NCI-H526 treated with DMSO at 0.1 percent for 48 hours (cell line): Measurements from ENCODE around the gene ANP32B.
"Not testable (repeated sequence)": the region's sequence is repeated elsewhere in the genome, so short reads cannot be mapped to it uniquely, and the experiment has no call there.

Experiments used
- DNase-seq: peaks from one replicate; lab custom pipeline; 2025; lab: John Stamatoyannopoulos, UW

The ANP32B gene

DNA sequence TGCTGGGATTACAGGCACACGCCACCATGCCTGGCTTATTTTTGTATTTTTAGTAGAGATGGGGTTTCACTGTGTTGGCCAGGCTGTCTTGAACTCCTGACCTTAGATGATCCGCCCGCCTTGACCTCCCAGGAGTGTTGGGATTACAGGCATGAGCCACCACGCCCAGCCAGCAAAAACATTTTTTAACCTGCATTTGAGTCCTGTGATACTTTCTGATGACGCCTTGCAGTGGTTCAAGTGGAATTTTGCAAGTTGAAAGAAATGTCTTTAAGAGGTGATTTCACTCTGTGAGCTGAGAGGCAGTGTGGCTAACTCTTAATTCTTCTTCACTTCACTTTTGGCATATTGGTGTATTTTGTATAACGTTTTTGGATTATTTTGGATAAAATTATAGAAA, 9.1 kb downstream of the ANP32B start:
- DNase-seq: no peak

DNA sequence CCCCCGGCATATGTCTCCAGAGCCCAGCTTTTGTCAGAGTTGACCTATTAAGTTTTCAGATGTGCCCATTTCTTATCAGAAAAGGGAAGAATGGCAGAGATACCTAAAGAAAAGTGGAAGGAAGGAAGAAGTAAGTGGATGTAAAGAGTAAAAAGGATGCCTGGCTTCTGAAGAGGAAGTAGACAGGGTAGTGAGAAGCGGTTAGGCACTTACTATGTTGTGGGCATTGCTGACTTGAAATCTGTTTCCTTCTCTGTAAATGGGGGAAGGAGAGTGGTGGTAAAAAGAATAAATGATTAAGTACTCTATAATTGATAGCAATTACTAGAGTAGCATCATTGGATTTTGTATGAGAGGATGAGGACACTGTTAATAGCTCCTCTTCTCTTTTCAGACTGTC, 9.9 kb downstream of the ANP32B start:
- DNase-seq: no peak

DNA sequence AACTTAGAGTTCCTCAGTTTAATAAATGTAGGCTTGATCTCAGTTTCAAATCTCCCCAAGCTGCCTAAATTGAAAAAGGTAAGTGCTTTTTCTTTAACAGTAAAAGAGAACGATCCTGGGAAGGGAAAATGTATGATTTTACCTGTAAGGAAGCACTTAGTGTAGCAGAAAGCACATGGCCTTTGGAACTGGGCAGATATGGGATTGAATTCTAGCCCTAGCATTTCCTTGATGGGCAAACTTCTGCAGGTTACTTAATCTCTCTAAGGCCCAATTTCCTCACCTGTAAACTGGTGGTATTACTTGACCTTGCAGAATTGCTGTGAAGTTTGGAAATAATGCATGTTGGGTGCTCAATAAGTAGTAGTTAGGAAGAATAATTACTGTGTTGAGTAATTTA, 11.6 kb downstream of the ANP32B start:
- DNase-seq: no peak

DNA sequence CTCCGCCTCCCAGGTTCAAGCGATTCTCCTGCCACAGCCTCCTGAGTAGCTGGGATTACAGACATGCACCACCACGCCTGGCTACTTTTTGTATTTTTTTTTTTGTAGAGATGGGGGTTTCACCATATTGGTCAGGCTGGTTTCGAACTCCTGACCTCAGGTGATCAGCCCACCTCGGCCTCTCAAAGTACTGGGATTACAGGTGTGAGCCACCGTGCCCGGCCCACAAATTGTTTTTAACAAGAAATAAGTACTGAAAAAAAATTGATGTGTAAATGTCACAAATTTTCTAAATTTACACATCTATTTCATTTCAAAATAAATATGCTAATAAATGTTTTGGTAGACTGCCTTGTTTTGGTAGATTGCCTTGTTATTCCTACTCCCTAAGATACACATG, 13.5 kb downstream of the ANP32B start:
- not testable (repeated sequence) for DNase-seq

DNA sequence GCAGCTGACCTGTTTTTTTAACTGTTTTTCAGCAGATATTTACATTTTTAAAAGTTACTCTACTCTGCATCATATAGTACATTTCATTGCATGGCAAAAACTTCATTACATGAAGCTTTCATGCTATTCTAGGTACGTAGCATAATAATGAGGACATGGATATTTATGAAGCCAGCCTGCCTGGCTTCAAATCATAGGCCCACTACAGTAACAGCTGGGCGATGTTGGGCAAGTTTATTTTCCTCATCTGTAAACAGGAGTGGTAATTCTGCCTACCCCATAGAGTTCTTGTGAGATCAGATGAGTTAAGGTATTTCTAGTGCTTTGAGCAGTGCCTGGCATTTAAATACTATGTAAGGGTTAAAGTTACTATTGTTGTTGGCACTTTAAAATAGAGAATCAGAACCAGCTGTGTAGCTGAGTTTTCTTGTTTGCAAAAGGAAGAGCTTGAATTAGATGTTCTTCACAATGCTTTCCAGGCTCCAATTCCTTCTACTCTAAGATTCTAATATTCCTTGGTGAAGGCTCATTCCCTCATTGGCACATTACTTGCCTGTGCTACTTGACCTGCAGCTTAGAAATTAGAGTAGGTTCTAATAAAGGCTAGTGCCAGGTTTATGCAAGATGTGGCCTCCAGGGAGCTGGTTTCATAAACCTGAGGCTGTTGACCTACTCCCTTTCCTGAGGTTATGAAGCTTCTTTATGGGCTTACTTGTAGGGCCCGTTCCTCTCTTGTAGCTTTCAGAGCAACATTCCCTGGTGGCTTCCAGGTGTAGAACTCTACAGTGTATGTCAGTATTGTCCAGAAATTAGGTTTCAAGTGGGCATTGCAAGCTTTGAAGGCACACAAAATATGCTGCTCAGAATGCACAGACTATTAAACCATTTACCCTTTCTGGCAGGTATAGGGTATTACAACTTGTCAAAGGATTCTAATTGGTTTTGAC, 14.5 kb downstream of the ANP32B start:
- DNase-seq: no peak

DNA sequence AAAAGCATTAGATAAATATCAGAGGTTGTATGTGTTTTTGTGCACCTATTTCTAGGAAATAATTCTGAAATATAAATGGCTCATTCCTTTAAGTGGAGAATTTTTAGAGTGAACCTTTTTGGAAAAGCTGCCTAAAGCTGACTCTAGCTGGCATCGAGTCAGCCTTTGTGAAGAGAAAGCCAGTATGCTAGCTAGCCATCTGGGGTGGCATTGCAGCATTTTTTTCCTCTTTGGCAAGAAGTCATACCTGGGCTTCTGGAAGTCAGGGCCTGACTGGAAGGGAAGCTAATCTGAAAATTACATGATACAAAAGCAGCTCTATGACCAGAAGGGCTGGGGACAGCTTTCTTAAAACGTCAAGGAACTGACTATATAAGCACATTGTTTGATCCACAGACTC, 19.7 kb downstream of the ANP32B start:
- no peak for DNase-seq

DNA sequence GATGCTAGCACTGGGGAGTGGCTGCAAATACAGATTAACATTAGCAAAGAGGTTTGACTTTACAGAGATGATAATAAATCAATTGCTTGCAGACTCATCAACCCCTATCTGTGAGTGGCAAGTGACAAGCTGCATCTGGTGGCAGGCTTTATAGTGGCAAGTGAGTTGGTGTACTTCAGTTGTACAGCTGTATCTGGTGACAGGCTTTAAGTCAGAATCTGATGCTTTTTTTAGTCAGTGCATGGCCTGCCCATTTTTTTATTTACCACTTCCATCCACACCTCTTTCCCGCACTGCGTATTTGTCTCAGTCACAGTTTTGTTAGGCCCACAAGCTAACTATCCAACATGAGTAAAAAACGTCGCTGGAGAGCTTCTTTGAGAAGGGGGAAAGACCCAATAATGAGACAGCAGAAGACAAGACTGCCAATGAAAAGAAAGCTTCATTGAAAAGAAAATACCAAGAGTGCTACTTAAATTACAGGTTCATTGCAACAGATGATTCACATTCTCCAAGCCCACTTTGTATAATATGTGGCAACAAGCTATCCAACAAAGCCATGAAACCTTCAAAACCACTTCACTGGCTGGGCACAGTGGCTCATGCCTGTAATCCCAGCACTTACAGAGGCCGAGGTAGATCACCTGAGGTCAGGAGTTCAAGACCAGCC, 23.1 kb downstream of the ANP32B start:
- no peak for DNase-seq

DNA sequence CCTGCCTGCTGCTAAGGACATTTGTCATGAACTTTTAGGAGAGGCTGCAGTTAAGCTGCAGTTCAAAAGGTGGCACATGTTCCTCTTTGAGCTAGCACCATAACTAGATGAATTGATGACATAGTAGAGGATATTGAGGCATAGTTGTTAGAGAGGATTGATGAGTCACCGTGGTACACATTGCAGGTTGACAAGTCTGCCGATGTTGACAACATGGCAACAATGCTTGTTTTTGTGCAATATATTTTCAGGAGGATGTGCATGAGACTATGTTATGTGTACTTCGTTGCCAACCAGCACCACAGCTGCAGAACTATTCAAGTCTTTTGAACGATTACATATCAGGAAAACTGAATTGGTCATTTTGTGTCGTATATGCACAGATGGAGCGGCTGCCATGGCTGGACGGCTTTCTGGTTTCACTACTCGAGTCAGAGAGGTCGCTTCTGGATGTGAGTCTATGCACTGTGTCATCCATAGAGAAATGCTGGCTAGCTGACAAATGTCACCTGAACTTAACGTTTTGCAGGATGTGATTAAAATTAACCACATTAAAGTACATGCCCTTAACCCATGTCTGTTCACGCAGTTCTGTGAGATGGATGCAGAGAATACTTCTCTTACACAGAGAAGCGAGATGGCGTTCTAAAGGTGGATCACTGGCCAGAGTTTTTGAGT, 24.2 kb downstream of the ANP32B start:
- DNase-seq: no peak

DNA sequence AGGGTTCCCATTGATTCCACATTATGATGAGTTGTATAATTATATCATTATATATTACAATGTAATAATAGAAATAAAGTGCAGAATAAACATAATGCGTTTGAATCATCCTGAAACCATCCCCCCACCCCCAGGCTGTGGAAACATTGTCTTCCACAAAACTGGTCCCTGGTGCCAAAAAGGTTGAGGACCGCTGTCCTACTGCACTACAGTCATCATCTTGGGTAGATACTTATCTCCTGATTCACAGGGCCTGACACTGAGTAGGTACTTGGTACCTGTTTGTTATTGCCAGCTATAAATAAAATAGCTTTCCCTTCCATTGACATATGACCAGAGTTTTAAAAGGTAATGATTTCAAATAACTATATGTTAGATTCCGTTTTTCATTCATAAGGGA, 25.6 kb downstream of the ANP32B start:
- no peak for DNase-seq

DNA sequence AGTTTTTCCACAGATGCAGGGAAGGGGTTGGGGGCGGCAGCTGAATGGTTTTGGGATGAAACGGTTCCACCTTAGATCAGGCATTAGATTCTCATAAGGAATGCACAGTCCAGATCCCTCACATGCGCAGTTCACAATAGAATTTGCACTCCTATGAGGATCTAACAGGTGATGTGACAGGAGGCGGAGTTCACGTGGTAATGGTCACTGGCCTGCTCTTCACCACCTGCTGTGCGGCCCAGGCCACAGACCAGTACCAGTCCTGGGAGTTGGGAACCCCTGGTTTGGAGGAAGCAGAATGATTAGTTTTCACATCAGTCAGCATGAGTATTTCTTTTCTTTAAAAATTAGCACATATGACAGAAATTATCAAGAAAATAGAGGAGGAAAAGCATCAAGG, 26.3 kb downstream of the ANP32B start:
- DNase-seq: no peak

DNA sequence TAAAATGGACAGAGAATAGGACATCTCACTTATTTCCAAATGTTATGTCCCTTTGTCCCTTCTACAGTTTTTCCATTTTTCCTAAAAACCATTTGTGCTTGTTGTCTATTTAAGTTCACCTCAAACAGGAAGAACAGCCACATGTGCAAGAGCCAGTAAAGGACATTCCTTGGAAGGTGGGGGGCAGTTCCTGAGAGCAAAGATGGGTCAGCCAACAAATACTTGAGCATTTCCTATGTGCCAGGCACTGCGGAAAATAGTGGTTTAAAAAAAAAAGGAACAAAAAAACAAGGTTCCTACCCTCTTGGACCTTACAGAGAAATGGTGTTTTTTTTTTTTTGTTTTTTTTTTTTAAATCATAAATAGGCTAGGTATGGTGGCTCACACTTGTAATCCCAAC, 26.8 kb downstream of the ANP32B start:
- no peak for DNase-seq

DNA sequence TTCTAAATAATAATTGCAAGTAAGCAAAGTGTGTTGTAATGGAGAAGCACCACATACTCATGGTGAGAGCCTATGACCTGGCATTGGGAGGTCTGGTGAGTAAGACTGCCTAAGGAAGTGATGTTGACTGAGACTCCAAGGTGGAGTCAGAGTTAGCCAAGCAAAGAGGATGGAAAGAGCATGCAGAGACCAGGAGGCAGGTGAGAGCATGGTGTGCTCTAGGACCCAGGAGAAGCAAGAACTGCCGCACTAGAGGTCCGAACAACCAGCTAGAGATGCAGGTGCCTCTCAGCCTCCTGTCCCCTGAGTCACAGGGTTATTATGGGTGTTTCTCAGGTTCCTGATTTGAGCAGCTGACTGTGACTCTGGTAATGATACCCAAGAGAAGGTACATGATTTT, 27.3 kb downstream of the ANP32B start:
- DNase-seq: no peak

DNA sequence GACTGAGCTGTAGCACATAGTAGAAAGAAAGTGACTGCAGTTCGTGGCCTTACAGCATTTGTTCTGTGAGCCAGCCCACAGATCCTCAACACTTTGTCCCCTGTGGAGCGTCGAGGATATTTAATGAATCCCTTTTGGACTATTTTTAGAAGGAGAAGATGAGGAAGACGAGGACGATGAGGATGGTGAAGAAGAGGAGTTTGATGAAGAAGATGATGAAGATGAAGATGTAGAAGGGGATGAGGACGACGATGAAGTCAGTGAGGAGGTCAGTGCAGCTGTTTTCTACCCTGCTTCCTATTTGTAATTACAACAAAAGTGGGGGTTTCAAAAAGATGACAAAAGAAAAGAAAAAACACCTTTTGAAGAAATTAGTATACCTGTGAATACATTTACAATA, 28.0 kb downstream of the ANP32B start:
- no peak for DNase-seq

DNA sequence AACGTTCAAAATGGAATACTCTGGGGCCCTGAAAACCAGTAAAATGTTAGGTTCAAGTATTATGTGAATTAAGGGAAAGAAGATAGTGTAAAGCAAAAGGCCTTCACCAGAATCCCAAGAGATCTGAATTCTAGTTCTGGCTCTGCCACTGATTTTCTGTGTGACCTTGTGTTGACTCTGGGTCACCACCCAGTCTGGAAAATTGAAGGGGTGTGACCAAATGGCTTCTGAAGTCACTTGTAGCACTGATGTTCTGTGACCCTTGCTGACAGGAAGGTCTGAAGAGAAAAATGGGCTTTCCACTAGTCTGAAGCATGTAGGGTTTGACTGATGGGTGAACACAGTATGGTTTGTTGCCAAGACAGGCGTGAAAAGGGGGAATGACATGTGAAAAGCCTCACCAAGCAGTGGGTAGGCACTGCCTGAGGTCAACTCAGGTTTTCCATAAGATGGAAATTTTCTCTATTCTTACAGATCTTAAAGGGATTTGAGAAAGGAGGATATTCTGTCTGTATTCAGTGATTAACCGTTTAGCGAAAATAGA, 33.1 kb downstream of the ANP32B start:
- no peak for DNase-seq

DNA sequence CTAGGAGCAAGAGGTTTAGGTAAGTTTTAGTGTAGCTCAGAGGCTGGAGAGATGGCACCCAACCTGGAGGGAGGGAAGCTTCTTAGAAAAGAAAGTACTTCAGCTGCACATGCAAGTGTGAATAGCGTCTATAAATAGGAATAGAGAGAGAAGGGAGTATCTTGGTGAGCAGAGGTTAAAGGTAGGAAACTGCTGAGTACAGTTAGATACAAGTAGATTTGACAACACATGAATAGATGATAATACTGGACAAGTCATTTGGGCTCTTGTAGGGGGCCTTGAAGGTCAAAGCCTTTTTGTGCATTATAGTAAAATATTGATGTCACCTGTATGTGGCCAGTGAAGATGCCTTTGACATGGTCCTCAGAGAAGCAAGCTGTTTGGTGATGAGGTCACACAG, 34.2 kb downstream of the ANP32B start:
- no peak for DNase-seq

DNA sequence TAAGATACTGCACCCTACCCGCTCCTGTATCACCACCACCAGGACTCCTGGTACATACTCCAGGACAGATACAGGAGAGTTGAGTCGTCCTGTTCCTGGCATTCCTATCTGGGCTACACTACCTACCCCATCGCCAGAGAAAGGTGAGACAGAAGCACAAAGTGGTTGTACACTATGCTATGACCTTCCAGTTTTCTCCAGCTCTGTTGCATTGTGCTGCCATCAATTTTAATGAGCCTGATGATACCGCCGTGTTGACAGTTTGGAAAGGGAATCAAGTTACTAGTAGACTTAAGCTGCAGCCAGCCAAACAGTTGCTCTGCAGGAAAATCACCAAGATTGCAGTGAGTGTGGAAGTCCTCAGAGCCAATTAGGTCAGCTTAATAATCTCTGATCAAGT, 35.2 kb downstream of the ANP32B start:
- no peak for DNase-seq

DNA sequence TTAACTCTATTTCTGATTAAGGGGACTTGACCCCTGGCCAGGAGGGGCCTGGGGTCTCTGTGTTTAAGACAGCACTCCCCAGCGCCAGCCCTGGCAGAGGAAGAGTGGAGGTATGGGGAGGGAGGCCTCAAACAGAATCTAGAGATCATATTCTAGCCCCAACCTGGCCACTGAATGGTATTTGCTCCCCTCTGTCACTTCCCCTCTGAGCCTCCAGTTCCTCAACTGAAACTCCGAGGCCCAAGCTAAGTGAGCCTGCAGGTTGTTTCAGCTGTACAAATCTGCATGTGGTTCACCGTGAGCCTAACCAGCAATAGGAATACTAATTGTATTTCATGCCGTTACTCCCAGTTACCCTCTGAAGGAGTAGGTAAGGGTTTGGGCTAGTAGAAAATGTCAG, 36.0 kb downstream of the ANP32B start:
- DNase-seq: no peak

DNA sequence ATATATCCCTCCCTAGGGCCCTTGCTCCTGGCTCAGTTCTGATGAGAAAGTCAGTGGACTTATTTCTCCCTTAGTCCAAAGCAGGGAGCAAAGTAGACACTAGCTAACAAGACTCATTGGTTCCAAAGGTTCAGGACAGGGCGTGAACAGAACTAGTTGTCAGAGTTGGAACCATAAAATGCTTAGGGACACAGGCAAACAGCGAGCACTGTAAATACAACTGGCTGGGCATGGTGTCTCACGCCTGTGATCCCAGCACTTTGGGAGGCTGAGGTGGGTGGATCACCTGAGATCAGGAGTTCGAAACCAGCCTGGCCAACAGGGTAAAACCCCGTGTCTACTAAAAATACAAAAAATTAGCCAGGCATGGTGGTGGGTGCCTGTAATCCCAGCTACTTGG, 36.7 kb downstream of the ANP32B start:
- not testable (repeated sequence) for DNase-seq

DNA sequence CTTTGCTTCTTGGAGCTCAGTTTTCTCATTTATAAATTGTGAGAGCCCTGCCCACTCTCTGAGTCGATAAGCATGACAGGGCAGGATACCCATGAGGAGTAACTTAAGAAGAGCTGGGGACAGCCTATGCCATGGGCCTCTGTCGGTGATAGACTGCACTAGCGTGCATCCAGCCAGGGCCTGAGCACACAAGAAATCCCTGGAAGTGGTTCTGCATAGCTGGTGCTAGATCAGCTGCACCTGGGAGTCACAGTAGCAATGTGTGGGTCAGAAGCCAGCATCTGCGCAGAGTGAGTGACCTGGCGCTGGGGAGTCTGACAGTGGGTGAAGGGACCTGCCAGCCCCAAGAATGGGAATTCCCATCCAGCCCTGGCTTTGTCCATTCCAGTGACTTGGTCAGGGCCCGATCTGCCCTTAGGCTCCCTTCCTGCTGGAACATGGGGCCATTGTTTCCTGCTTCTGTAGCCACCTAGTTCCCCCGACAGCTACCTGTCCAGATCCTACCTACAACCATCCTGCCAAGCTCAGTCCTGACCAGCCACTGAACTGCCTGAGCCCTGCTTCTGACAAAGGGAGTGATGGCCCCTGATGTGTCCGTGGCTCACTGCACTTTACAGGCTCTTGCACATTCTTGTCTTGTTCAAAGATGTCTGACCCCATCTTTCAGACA, 37.5 kb downstream of the ANP32B start:
- DNase-seq: no peak

DNA sequence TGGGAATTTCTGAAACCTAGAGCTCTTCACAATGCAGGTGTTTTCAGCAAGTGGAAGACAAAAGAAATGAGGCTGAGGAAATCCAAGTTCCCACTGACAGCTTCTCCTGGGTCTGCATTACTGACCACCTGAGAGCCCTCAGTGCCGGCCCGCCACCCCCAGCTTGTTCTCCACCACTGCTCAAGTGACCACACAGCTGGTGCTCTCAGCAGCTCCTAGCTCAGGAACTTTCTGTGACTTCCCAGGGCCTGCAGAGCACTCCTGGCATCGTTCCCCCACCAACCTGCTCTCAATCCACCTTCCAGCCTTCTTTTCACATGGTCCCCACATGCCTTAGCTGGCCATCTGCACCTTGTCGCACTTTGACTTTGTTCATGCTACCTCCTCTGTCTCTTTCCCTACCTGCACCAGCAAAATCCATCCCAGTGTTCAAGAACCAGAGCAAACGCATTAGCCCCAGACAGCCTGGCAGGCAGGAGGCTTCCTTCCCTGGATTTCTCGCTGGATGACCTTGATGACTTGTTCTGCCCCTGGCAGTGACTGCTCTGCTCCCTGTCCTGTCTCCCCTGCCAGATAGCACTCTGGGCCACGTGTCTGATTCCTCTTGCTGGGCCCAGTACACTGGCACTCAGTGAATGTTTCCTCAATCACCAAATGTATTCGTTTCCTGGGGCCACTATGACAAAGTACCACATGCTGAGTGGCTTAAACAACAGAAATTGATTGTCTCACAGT, 38.3 kb downstream of the ANP32B start:
- DNase-seq: no peak

DNA sequence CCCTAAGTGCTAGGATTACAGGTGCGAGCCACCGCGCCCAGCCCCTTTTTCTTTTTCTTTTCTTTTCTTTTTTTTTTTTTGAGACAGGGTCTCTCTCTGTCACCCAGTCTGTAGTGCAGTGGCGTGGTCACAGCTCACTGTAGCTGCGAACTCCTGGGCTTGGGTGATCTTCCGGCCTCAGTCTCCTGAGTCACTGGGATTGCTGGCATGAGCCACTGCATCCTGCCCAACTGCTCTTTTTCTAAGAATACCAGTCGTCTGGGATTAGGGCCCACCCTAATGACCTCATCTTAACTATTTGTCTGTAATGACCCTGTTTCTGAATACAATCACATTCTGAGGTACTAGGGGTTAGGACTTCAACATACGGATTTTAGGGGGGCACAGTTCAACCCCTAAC, 39.3 kb downstream of the ANP32B start:
- no peak for DNase-seq
